Measurements from ENCODE around the gene UTP14C.
"Not testable (repeated sequence)": the region's sequence is repeated elsewhere in the genome, so short reads cannot be mapped to it uniquely, and the experiment has no call there.

UTP14C gene

DNA sequence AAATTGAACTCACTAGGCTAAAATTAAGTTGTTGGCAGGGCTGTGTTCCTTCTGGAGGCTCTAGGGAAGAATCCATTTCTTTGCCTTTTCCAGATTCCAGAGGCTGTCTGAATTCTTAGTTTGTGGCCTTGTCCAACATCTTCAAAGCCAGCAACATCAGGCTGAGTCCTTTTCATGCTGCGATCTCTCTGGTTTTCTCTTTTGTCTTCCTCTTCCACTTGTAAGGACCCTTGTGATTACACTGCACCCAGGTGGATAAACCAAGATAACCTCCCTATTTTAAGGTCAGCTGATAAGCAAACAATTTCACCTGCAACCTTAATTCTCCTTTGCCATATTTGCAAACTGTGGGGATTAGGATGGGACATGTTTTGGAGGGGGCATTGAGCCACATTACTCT, 11.5 kb downstream of the UTP14C start:
- no peaks in the 10 kb centered on the region for H3K36me3 ChIP-seq (ENCODE audit: control insufficient read depth in 4 of 4, insufficient read depth in 4 of 4, low read length in 3 of 4)
- H3K27ac ChIP-seq (ENCODE audit: insufficient read depth in 1 of 2, low read depth in 1 of 2, low read length in 2 of 2, poor library complexity in 1 of 2, severe bottlenecking in 2 of 2): no peak overlapping the region
- POLR2A ChIA-PET: no interaction called here
- WGBS (ENCODE audit: insufficient coverage): 100% methylated on average over 1 of the region's 1 CpG
- DNase-seq: no peak
- H3K4me3 ChIP-seq (ENCODE audit: control insufficient read depth in 1 of 7, extremely low read depth in 1 of 7, insufficient read depth in 4 of 7, low read depth in 2 of 7, low read length in 6 of 7): no peak overlapping the region
- no peaks in the 10 kb centered on the region for H3K4me1 ChIP-seq (ENCODE audit: control extremely low read depth in 1 of 4, control insufficient read depth in 4 of 4, insufficient read depth in 4 of 4, low read length in 3 of 4)
- no peaks in the 10 kb centered on the region for H3K27me3 ChIP-seq (replicated peaks in 2 of 5; ENCODE audit: control insufficient read depth in 4 of 5, insufficient read depth in 5 of 5, low read length in 4 of 5)
- CTCF ChIA-PET: no interaction called here
- H3K9me3 ChIP-seq (ENCODE audit: control extremely low read depth in 1 of 5, control insufficient read depth in 4 of 5, insufficient read depth in 2 of 5, low read depth in 1 of 5, low read length in 4 of 5): no peaks in the 10 kb centered on the region

DNA sequence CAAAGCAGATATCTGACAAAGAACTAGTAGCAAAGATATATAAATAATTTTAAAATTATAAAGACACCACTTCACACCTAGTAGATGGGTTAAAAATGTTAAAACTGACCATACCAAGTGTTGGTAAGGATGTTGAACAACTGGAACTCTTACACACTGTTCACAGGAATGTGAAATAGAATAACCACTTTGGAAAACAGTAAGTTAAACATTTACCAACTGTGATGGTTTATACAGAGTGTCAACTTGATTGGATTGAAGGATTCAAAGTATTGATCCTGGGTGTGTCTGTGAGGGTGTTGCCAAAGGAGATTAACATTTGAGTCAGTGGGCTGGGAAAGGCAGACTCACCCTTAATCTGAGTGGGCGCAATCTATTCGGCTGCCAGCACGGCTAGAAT, 19.2 kb downstream of the UTP14C start:
- ChIA-PET CTCF (no interaction called here), POLR2A (no interaction called here)
- H3K27ac ChIP-seq (ENCODE audit: insufficient read depth in 1 of 2, low read depth in 1 of 2, low read length in 2 of 2, poor library complexity in 1 of 2, severe bottlenecking in 2 of 2): no peak overlapping the region
- H3K4me1 ChIP-seq (ENCODE audit: control extremely low read depth in 1 of 4, control insufficient read depth in 4 of 4, insufficient read depth in 4 of 4, low read length in 3 of 4): no peaks in the 10 kb centered on the region
- peaks cover 0 to 2% (median 0%) of the 10 kb centered on the region in 4 experiments for H3K36me3 ChIP-seq (ENCODE audit: control insufficient read depth in 4 of 4, insufficient read depth in 4 of 4, low read length in 3 of 4)
- H3K9me3 ChIP-seq (ENCODE audit: control extremely low read depth in 1 of 5, control insufficient read depth in 4 of 5, insufficient read depth in 2 of 5, low read depth in 1 of 5, low read length in 4 of 5): peaks cover 0 to 6% (median 0%) of the 10 kb centered on the region in 5 experiments
- no peaks in the 10 kb centered on the region for H3K27me3 ChIP-seq (replicated peaks in 2 of 5; ENCODE audit: control insufficient read depth in 4 of 5, insufficient read depth in 5 of 5, low read length in 4 of 5)
- DNase-seq: no peak
- 97% methylated on average over 3 of the region's 3 CpGs for WGBS (ENCODE audit: insufficient coverage)
- H3K4me3 ChIP-seq (ENCODE audit: control insufficient read depth in 1 of 7, extremely low read depth in 1 of 7, insufficient read depth in 4 of 7, low read depth in 2 of 7, low read length in 6 of 7): no peak overlapping the region

- H3K27ac ChIP-seq (ENCODE audit: insufficient read depth in 1 of 2, low read depth in 1 of 2, low read length in 2 of 2, poor library complexity in 1 of 2, severe bottlenecking in 2 of 2): no peak overlapping the region
- peaks cover 0 to 2% (median 0%) of the 10 kb centered on the region in 4 experiments for H3K36me3 ChIP-seq (ENCODE audit: control insufficient read depth in 4 of 4, insufficient read depth in 4 of 4, low read length in 3 of 4)
- peaks cover 0 to 6% (median 0%) of the 10 kb centered on the region in 5 experiments for H3K9me3 ChIP-seq (ENCODE audit: control extremely low read depth in 1 of 5, control insufficient read depth in 4 of 5, insufficient read depth in 2 of 5, low read depth in 1 of 5, low read length in 4 of 5)
- ChIA-PET CTCF (no interaction called here), POLR2A (no interaction called here)
- no peaks in the 10 kb centered on the region for H3K27me3 ChIP-seq (replicated peaks in 2 of 5; ENCODE audit: control insufficient read depth in 4 of 5, insufficient read depth in 5 of 5, low read length in 4 of 5)
- no peak for DNase-seq
- 100% methylated on average over 3 of the region's 3 CpGs for WGBS (ENCODE audit: insufficient coverage)
- no peak overlapping the region for H3K4me3 ChIP-seq (ENCODE audit: control insufficient read depth in 1 of 7, extremely low read depth in 1 of 7, insufficient read depth in 4 of 7, low read depth in 2 of 7, low read length in 6 of 7)
- H3K4me1 ChIP-seq (ENCODE audit: control extremely low read depth in 1 of 4, control insufficient read depth in 4 of 4, insufficient read depth in 4 of 4, low read length in 3 of 4): no peaks in the 10 kb centered on the region
Measured at GRCh38 chr13:52047463-52047862, 23.0 kb downstream of the UTP14C start.

DNA sequence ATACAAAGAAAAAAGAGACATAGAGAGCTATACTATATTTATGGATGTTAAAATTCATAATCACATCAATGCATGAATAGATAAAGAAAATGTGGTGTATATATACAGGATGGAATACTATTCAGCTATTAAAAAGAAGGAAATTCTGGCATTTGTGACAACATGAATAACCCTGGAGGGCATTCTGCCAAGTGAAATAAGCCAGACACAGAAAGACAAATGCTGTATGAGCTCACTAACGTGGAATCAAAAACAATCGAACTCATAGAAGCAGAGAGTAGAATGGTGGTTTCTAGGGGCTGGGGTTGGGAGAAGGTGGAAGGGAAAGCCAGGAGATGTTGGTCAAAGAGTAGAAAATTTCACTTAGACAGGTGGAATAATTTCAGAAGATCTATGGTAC, 24.0 kb downstream of the UTP14C start:
- H3K4me3 ChIP-seq (ENCODE audit: control insufficient read depth in 1 of 7, extremely low read depth in 1 of 7, insufficient read depth in 4 of 7, low read depth in 2 of 7, low read length in 6 of 7): no peak overlapping the region
- ChIA-PET CTCF (interaction anchor here (0.6 kb wide), 1 partner anchor 13 kb away, joined by 3 read pairs; no protein-coding TSS in a partner anchor), POLR2A (no interaction called here)
- no peak overlapping the region for H3K27ac ChIP-seq (ENCODE audit: insufficient read depth in 1 of 2, low read depth in 1 of 2, low read length in 2 of 2, poor library complexity in 1 of 2, severe bottlenecking in 2 of 2)
- H3K9me3 ChIP-seq (ENCODE audit: control extremely low read depth in 1 of 5, control insufficient read depth in 4 of 5, insufficient read depth in 2 of 5, low read depth in 1 of 5, low read length in 4 of 5): peaks cover 0 to 6% (median 0%) of the 10 kb centered on the region in 5 experiments
- 94% methylated on average over 2 of the region's 2 CpGs for WGBS (ENCODE audit: insufficient coverage)
- H3K36me3 ChIP-seq (ENCODE audit: control insufficient read depth in 4 of 4, insufficient read depth in 4 of 4, low read length in 3 of 4): peaks cover 0 to 2% (median 0%) of the 10 kb centered on the region in 4 experiments
- H3K27me3 ChIP-seq (replicated peaks in 2 of 5; ENCODE audit: control insufficient read depth in 4 of 5, insufficient read depth in 5 of 5, low read length in 4 of 5): no peaks in the 10 kb centered on the region
- H3K4me1 ChIP-seq (ENCODE audit: control extremely low read depth in 1 of 4, control insufficient read depth in 4 of 4, insufficient read depth in 4 of 4, low read length in 3 of 4): no peaks in the 10 kb centered on the region
- DNase-seq: no peak

DNA sequence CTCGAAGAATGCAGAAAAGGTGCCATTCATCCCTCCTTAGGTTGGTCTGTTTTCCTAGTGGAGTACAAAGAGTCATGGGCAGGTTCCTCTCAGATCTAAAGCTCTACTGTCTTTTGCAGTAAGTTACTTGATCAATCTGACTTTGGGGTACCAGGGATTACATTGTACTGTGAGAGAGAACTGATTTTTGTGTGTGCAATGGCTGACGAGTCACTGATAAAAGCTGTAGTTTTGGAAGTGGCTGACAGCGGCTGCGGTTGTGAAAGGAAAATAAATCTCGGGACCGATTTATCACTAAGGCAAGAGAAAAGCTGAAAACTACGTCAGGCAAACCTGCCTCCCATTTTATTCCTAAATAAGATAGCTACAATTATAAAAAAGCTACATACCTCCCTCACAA, 26.9 kb downstream of the UTP14C start:
- H3K27ac ChIP-seq (ENCODE audit: insufficient read depth in 1 of 2, low read depth in 1 of 2, low read length in 2 of 2, poor library complexity in 1 of 2, severe bottlenecking in 2 of 2): no peak overlapping the region
- H3K27me3 ChIP-seq (replicated peaks in 2 of 5; ENCODE audit: control insufficient read depth in 4 of 5, insufficient read depth in 5 of 5, low read length in 4 of 5): no peaks in the 10 kb centered on the region
- no peak for DNase-seq
- ChIA-PET POLR2A (no interaction called here), CTCF (no interaction called here)
- WGBS (ENCODE audit: insufficient coverage): 90% methylated on average over 4 of the region's 7 CpGs
- H3K4me1 ChIP-seq (ENCODE audit: control extremely low read depth in 1 of 4, control insufficient read depth in 4 of 4, insufficient read depth in 4 of 4, low read length in 3 of 4): no peaks in the 10 kb centered on the region
- H3K4me3 ChIP-seq (ENCODE audit: control insufficient read depth in 1 of 7, extremely low read depth in 1 of 7, insufficient read depth in 4 of 7, low read depth in 2 of 7, low read length in 6 of 7): no peak overlapping the region
- H3K36me3 ChIP-seq (ENCODE audit: control insufficient read depth in 4 of 4, insufficient read depth in 4 of 4, low read length in 3 of 4): no peaks in the 10 kb centered on the region
- H3K9me3 ChIP-seq (ENCODE audit: control extremely low read depth in 1 of 5, control insufficient read depth in 4 of 5, insufficient read depth in 2 of 5, low read depth in 1 of 5, low read length in 4 of 5): no peaks in the 10 kb centered on the region

DNA sequence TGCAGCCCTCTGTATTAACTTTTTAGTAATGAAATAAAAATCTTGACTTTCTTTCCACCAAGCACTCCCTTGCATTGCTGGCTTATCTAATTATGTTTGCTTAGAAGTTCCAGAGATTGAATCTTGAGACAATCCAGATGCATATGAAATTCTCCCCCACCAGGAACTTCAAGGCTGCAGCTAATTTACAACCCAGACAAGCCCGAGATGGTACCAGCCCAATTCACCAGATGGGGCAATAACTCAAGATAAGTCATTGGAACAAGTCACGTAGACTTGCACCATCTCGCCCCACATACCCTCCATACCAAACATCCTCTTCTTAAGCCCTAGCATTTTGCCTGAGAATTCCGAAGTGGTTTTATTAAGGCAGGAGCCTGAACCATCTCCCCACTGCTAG, 29.0 kb downstream of the UTP14C start:
- H3K36me3 ChIP-seq (ENCODE audit: control insufficient read depth in 4 of 4, insufficient read depth in 4 of 4, low read length in 3 of 4): no peaks in the 10 kb centered on the region
- POLR2A ChIA-PET: interaction anchor here (0.6 kb wide), 1 partner anchor 98 kb away, joined by 3 read pairs; no protein-coding TSS in a partner anchor
- H3K4me1 ChIP-seq (ENCODE audit: control extremely low read depth in 1 of 4, control insufficient read depth in 4 of 4, insufficient read depth in 4 of 4, low read length in 3 of 4): no peaks in the 10 kb centered on the region
- H3K27me3 ChIP-seq (replicated peaks in 2 of 5; ENCODE audit: control insufficient read depth in 4 of 5, insufficient read depth in 5 of 5, low read length in 4 of 5): no peaks in the 10 kb centered on the region
- CTCF ChIA-PET: no interaction called here
- H3K27ac ChIP-seq (ENCODE audit: insufficient read depth in 1 of 2, low read depth in 1 of 2, low read length in 2 of 2, poor library complexity in 1 of 2, severe bottlenecking in 2 of 2): no peak overlapping the region
- H3K4me3 ChIP-seq (ENCODE audit: control insufficient read depth in 1 of 7, extremely low read depth in 1 of 7, insufficient read depth in 4 of 7, low read depth in 2 of 7, low read length in 6 of 7): no peak overlapping the region
- 95% methylated on average over 3 of the region's 4 CpGs for WGBS (ENCODE audit: insufficient coverage)
- no peak for DNase-seq
- no peaks in the 10 kb centered on the region for H3K9me3 ChIP-seq (ENCODE audit: control extremely low read depth in 1 of 5, control insufficient read depth in 4 of 5, insufficient read depth in 2 of 5, low read depth in 1 of 5, low read length in 4 of 5)

- H3K4me1 ChIP-seq (ENCODE audit: control extremely low read depth in 1 of 4, control insufficient read depth in 4 of 4, insufficient read depth in 4 of 4, low read length in 3 of 4); H3K27me3 ChIP-seq (replicated peaks in 2 of 5; ENCODE audit: control insufficient read depth in 4 of 5, insufficient read depth in 5 of 5, low read length in 4 of 5); POLR2A ChIA-PET; H3K27ac ChIP-seq (ENCODE audit: insufficient read depth in 1 of 2, low read depth in 1 of 2, low read length in 2 of 2, poor library complexity in 1 of 2, severe bottlenecking in 2 of 2); DNase-seq; H3K4me3 ChIP-seq (ENCODE audit: control insufficient read depth in 1 of 7, extremely low read depth in 1 of 7, insufficient read depth in 4 of 7, low read depth in 2 of 7, low read length in 6 of 7); H3K36me3 ChIP-seq (ENCODE audit: control insufficient read depth in 4 of 4, insufficient read depth in 4 of 4, low read length in 3 of 4); CTCF ChIA-PET: not testable (repeated sequence)
- 100% methylated on average over 1 of the region's 3 CpGs for WGBS (ENCODE audit: insufficient coverage)
- H3K9me3 ChIP-seq (ENCODE audit: control extremely low read depth in 1 of 5, control insufficient read depth in 4 of 5, insufficient read depth in 2 of 5, low read depth in 1 of 5, low read length in 4 of 5): peaks cover 0 to 11% (median 5%) of the 10 kb centered on the region in 5 experiments
Measured at GRCh38 chr13:52061064-52061463, 36.6 kb downstream of the UTP14C start.

Data from common myeloid progenitor, CD34-positive (primary cell).